Panc1 (cell line): Measurements from ENCODE around the gene FADD.
A peak's percentile ranks its signal among the peaks of the same experiment; 100 is the strongest.

ENCODE experiments used
- CTCF ChIP-seq: fragments of 450-650 bp; IDR thresholded peaks from 2 replicates; pipeline ENCODE4 v1.5.1; 2017; ENCODE audit warnings: mild to moderate bottlenecking
- POLR2AphosphoS5 ChIP-seq: IDR thresholded peaks from 2 replicates; pipeline ENCODE4 v1.6.1; 2012; ENCODE audit warnings: mild to moderate bottlenecking, low read depth, low read length, moderate library complexity
- REST ChIP-seq, 2 experiments: IDR thresholded peaks; 2 replicates each; pipeline ENCODE4 v1.6.1; 2011 to 2012; ENCODE audit warnings: low read depth in 2 of 2, control low read depth in 1 of 2, low read length in 1 of 2, mild to moderate bottlenecking in 1 of 2, moderate library complexity in 1 of 2; ENCODE audit not compliant: insufficient read depth in 1 of 2
- SIN3A ChIP-seq: IDR thresholded peaks from 2 replicates; pipeline ENCODE4 v1.6.1; 2012; ENCODE audit warnings: low read depth, mild to moderate bottlenecking, low read length, moderate library complexity, borderline replicate concordance; ENCODE audit not compliant: insufficient read depth

- TF ChIP-seq CTCF (peak; percentile 96), SIN3A (no peak), POLR2AphosphoS5 (no peak), REST (IDR thresholded peaks at IDR 0.05; ENCODE audit: insufficient read depth in 1 of 2, low read depth in 2 of 2, low read length in 1 of 2) (no peak)
Observed at GRCh38 chr11:70176940-70177689, 26.0 kb upstream of the FADD start.
